A673 (cell line): ENCODE data around the gene KRT17. TPM values are rescaled to one million over a fixed set of nuclear protein-coding genes. Genes with fewer than 3 reads are reported as not detected.

Experiments
- BruUV-seq: library from RNA; stranded (reverse); fragments of 400-500 nt; replicated peaks from 2 replicates; lab custom pipeline; 2021; lab: Mats Ljungman, UMichigan
- CTCF ChIA-PET: fragments of 300-600 bp; sonication (Branson Sonifier 250); formaldehyde crosslinking; loops from one replicate; lab custom pipeline; 2022; ENCODE audit warnings: antibody characterized with exemption; lab: Charles Lee
- POLR2A ChIA-PET: fragments of 300-600 bp; sonication (Branson Sonifier 250); formaldehyde crosslinking; loops from one replicate; lab custom pipeline; 2022; ENCODE audit warnings: antibody characterized with exemption; ENCODE audit not compliant: low non-redundant PET; lab: Charles Lee
- DNase-seq: peaks from one replicate; pipeline ENCODE4 v3.0.0-alpha.2; 2015; ENCODE audit warnings: low spot score
- H3K27ac ChIP-seq: fragments of 200-600 bp; sonication (generic); 2 replicates; pipeline ENCODE4 v1.5.1; 2016; ENCODE audit warnings: mixed run types, low read depth, mild to moderate bottlenecking, mixed read lengths, antibody characterized with exemption, low read length; ENCODE audit not compliant: poor library complexity, severe bottlenecking
- H3K27me3 ChIP-seq: fragments of 200-600 bp; sonication (generic); replicated peaks from 2 replicates; pipeline ENCODE4 v1.6.1; 2017; ENCODE audit warnings: mixed run types, low read depth, mild to moderate bottlenecking, mixed read lengths, antibody characterized with exemption, low read length; ENCODE audit not compliant: insufficient read depth, poor library complexity
- H3K36me3 ChIP-seq: fragments of 200-600 bp; sonication (generic); 2 replicates; pipeline ENCODE4 v1.6.1; 2016; ENCODE audit warnings: mixed run types, mild to moderate bottlenecking, mixed read lengths, antibody characterized with exemption, low read length; ENCODE audit not compliant: insufficient read depth, poor library complexity, severe bottlenecking
- H3K4me1 ChIP-seq: fragments of 200-600 bp; sonication (generic); 2 replicates; pipeline ENCODE4 v1.6.1; 2017; ENCODE audit warnings: mixed run types, mild to moderate bottlenecking, mixed read lengths, antibody characterized with exemption, low read length; ENCODE audit not compliant: insufficient read depth, poor library complexity, severe bottlenecking
- H3K4me3 ChIP-seq: fragments of 200-600 bp; sonication (generic); 2 replicates; pipeline ENCODE4 v1.5.1; 2016; ENCODE audit warnings: low read depth, mixed run types, mild to moderate bottlenecking, mixed read lengths, low read length; ENCODE audit not compliant: poor library complexity, severe bottlenecking
- H3K9me3 ChIP-seq: fragments of 200-600 bp; sonication (generic); 2 replicates; pipeline ENCODE4 v1.6.1; 2016; ENCODE audit warnings: mixed run types, low read depth, mild to moderate bottlenecking, mixed read lengths, antibody characterized with exemption, low read length; ENCODE audit not compliant: poor library complexity, severe bottlenecking
- EZH2 ChIP-seq: fragments of 200-600 bp; sonication (generic); IDR thresholded peaks from 2 replicates; pipeline ENCODE4 v1.6.1; 2017; ENCODE audit warnings: borderline replicate concordance, low read depth, mild to moderate bottlenecking, mixed read lengths, antibody characterized with exemption, low read length; ENCODE audit not compliant: poor library complexity, severe bottlenecking
- intact Hi-C: fragments of 100-400 bp; cut with micrococcal nuclease; formaldehyde crosslinking; loops from one replicate; pipeline ENCODE4 v1.10.0; 2022; ENCODE audit not compliant: unreplicated experiment
- total RNA-seq: library from RNA; stranded (reverse); gene quantifications from 2 replicates; pipeline ENCODE4 v1.2.3, GENCODE V29; 2021
- TF ChIP-seq, protein P1 (sequence below): fragments of 300-800, 200-600 bp; sonication (generic); conservative IDR thresholded peaks from 2 replicates; pipeline ENCODE4 v1.5.1; 2017; ENCODE audit warnings: low read depth, mild to moderate bottlenecking, antibody characterized with exemption, low read length, moderate library complexity, mixed read lengths

KRT17 gene
- total RNA-seq, 1 experiment from 2014 or later = 54.1 TPM

DNA sequence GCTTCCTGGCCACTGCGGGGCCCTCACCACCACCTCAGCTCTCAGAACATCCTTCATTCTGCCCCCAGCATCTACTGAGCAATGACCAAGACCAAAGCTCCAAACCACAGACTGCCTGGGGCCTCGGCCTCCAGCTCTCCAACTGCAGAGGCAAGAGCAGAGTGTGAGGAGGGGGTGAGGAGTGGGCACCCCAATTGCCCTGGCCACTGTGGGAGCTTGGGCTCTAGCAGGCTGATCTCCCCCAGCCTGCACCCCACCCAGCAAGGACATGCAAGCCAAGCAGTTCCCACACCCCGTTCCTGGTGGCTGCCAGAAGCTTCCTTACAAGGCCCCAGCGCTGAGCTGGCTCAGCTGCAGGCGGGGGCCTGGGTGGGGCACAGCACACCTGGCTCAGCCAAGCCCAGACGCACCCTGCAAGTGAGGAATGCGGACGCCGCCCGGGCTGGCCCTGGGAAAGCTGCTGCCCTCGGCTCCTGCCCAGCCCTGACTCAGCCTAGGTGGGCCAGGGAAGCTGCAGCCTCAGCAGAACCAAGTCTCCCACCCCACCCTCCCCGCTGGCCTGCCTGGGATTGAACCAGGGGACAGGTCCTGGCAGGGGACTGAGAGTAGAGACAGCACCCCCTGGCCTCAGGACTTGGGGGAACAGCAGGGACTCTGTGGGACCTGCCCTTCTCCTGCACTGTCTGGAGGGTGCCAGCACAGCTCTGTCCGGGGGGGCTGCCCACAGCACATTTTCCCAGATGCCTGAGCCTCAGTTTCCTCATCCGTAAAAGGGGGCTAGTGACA lies 29.7 kb upstream of the KRT17 start:
- ChIA-PET POLR2A (no interaction called here), CTCF (interaction anchor here (1.3 kb wide), 1 partner anchor 9 kb away, joined by 6 read pairs; no protein-coding TSS in a partner anchor)
- Histone ChIP-seq H3K27ac (no peak overlapping the region), H3K4me1 (no peaks in the 10 kb centered on the region), H3K27me3 (no peaks in the 10 kb centered on the region), H3K9me3 (no peaks in the 10 kb centered on the region), H3K4me3 (no peak overlapping the region), H3K36me3 (no peaks in the 10 kb centered on the region)
- TF ChIP-seq EZH2 = no peak
- TF ChIP-seq, protein P1, sequence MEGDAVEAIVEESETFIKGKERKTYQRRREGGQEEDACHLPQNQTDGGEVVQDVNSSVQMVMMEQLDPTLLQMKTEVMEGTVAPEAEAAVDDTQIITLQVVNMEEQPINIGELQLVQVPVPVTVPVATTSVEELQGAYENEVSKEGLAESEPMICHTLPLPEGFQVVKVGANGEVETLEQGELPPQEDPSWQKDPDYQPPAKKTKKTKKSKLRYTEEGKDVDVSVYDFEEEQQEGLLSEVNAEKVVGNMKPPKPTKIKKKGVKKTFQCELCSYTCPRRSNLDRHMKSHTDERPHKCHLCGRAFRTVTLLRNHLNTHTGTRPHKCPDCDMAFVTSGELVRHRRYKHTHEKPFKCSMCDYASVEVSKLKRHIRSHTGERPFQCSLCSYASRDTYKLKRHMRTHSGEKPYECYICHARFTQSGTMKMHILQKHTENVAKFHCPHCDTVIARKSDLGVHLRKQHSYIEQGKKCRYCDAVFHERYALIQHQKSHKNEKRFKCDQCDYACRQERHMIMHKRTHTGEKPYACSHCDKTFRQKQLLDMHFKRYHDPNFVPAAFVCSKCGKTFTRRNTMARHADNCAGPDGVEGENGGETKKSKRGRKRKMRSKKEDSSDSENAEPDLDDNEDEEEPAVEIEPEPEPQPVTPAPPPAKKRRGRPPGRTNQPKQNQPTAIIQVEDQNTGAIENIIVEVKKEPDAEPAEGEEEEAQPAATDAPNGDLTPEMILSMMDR = no peak
- no peak for DNase-seq
- no TSS peak for BruUV-seq
- intact Hi-C loops = no loop called here

GRCh38 chr17:41653421-41653820 lies 29.0 kb upstream of the KRT17 start:
- ChIA-PET CTCF (interaction anchor here (1.3 kb wide), 1 partner anchor 9 kb away, joined by 6 read pairs; no protein-coding TSS in a partner anchor), POLR2A (no interaction called here)
- BruUV-seq = no TSS peak
- no peaks in the 10 kb centered on the region for H3K36me3 ChIP-seq
- intact Hi-C loops = no loop called here
- no peaks in the 10 kb centered on the region for H3K4me1 ChIP-seq
- no peak for DNase-seq
- H3K27me3 ChIP-seq = no peaks in the 10 kb centered on the region
- H3K4me3 ChIP-seq = no peak overlapping the region
- no peak overlapping the region for H3K27ac ChIP-seq
- H3K9me3 ChIP-seq = no peaks in the 10 kb centered on the region
- TF ChIP-seq EZH2 = no peak
- TF ChIP-seq, protein P1 = no peak

DNA sequence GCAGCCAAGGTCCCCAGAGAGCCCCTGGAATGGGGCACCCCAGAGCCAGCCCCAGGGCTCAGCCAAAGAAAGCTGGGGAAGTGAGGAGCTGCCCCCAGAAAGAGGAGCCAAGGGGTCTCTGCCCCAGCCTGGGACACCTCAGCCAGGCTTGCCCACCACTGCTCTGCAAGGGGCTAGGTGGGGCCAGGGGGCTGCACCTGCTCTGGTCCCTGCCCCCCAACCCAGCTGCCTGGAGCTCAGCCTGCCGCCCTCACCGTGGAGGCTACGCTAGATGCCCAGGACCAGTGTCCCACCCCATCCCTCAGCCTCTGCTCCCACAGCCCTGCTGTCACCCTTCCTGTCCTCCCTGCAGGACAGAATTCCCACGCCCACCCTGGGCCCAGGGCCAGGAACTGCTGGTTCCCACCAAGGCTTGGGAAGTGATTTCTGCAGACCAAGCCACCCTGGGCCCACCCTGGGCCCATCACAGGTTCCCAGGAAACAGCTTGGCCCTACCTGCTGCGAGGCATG lies 28.1 kb upstream of the KRT17 start:
- POLR2A ChIA-PET = no interaction called here
- no peak for DNase-seq
- Histone ChIP-seq H3K4me3 (no peak overlapping the region), H3K9me3 (no peaks in the 10 kb centered on the region), H3K4me1 (peaks cover 2% of the 10 kb centered on the region), H3K27ac (no peak overlapping the region), H3K36me3 (no peaks in the 10 kb centered on the region), H3K27me3 (no peaks in the 10 kb centered on the region)
- no peak for TF ChIP-seq EZH2
- TF ChIP-seq, protein P1 = no peak
- BruUV-seq = no TSS peak
- intact Hi-C loops = no loop called here
- CTCF ChIA-PET = no interaction called here
